ENCODE measurements around the gene PRDM16.

PRDM16 gene

GRCh38 chr1:3111348-3112021 lies 42.5 kb downstream of the PRDM16 start:
- DNase-seq = no peak

GRCh38 chr1:3112526-3112925 lies 43.5 kb downstream of the PRDM16 start:
- DNase-seq = no peak

GRCh38 chr1:3113047-3113740 lies 44.2 kb downstream of the PRDM16 start:
- DNase-seq = no peak

GRCh38 chr1:3113741-3114056 lies 44.7 kb downstream of the PRDM16 start:
- DNase-seq = no peak

- DNase-seq = no peak
Measured at GRCh38 chr1:3114131-3114744, 45.2 kb downstream of the PRDM16 start.

- no peak for DNase-seq
Measured at GRCh38 chr1:3114846-3115245, 45.8 kb downstream of the PRDM16 start.

- no peak for DNase-seq
Measured at GRCh38 chr1:3115275-3116149, 46.5 kb downstream of the PRDM16 start.

- no peak for DNase-seq
Measured at GRCh38 chr1:3116150-3116510, 47.1 kb downstream of the PRDM16 start.

- DNase-seq = no peak
Measured at GRCh38 chr1:3116560-3116959, 47.6 kb downstream of the PRDM16 start.

GRCh38 chr1:3117879-3118278 lies 48.9 kb downstream of the PRDM16 start:
- no peak for DNase-seq

GRCh38 chr1:3119061-3119460 lies 50.1 kb downstream of the PRDM16 start:
- DNase-seq = no peak

GRCh38 chr1:3119725-3120124 lies 50.7 kb downstream of the PRDM16 start:
- DNase-seq = no peak

- DNase-seq = no peak
Measured at GRCh38 chr1:3120140-3120539, 51.1 kb downstream of the PRDM16 start.

- DNase-seq = no peak
Measured at GRCh38 chr1:3120994-3121393, 52.0 kb downstream of the PRDM16 start.

- DNase-seq = no peak
Measured at GRCh38 chr1:3121401-3122210, 52.6 kb downstream of the PRDM16 start.

- DNase-seq = no peak
Measured at GRCh38 chr1:3122311-3122710, 53.3 kb downstream of the PRDM16 start.

GRCh38 chr1:3124246-3124645 lies 55.2 kb downstream of the PRDM16 start:
- DNase-seq = no peak

GRCh38 chr1:3125078-3125477 lies 56.1 kb downstream of the PRDM16 start:
- no peak for DNase-seq

GRCh38 chr1:3125546-3126368 lies 56.8 kb downstream of the PRDM16 start:
- no peak for DNase-seq

- no peak for DNase-seq
Measured at GRCh38 chr1:3126756-3127678, 58.0 kb downstream of the PRDM16 start.

- DNase-seq = no peak
Measured at GRCh38 chr1:3127738-3128137, 58.7 kb downstream of the PRDM16 start.

Measured in Kasumi-1 (cell line).